Ramos (cell line): ENCODE data around the gene JUP.

Experiments
- in situ Hi-C: fragments of 300-500 bp; cut with MboI; formaldehyde crosslinking; loops from one replicate; pipeline ENCODE4 v1.14.3; 2022; ENCODE audit warnings: low sequenced_read_pairs; ENCODE audit not compliant: unreplicated experiment

The JUP gene

DNA sequence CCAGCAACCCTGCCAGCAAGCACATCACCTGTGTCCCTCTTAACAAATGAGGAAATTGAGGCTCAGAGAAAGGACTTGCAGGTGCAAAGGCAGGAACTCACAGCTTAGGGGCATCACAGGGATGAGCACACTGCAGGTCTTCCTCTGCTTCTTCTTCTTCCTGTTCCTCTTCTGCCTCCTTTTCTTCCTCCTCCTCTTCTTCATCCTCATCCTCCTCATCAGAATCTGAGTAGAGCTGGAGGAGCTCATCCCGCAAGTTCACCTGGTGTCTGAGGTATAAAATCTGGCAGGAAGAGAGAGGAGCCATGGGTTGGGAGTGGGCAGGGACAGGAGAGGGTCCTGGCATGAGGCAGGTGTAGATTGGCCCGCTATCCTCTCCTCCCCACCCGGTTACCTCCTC is 54.7 kb downstream of the JUP start:
- in situ Hi-C loops = loop anchor here (25.0 kb wide), 1 partner anchor 380 kb away; the partner anchor contains the start of genes DHX58, HSPB9 and KAT2A

DNA sequence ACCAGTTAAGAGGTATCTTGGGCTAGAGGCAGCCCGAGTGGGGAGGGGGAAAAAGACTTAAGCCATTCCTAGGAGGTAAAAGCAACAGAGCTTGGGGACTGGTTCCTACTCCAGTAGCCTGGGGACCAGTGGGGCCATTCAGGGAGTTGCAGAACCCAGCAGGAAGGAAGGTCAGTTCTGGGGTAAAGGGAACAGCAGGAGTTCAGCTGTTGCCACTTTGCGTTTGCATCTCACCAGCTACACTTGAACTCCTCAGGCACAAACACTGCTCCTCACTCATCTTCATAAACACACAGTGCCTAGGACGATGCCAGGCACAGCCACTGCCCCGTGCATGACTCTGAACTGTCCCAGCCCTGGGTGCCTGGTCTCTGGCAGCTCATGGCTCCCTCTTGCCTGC is 56.0 kb downstream of the JUP start:
- in situ Hi-C loops = loop anchor here (25.0 kb wide), 1 partner anchor 382 kb away; the partner anchor contains the start of genes DHX58, HSPB9 and KAT2A

DNA sequence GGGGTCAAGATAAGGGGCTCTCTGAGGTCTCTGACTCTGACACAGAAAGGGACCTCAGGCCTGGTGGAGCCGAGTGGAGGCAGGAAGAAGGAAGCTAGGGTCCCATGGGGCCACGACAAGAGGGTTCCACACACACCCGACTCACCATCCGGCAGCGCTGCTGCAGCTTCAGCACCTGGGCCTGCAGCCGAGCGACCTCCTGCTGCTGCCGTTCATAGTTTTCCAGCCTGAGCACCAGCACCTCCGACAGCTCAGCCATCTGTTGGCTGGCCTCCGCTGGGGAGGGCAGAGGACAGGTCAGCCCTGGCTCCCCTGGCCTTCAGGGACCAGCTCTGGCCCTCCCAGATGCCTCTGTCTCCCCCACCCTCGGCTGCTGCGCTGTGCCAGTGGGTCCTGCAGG is 58.5 kb downstream of the JUP start:
- in situ Hi-C loops = loop anchor here (25.0 kb wide), 1 partner anchor 384 kb away; the partner anchor contains the start of genes DHX58, HSPB9 and KAT2A

DNA sequence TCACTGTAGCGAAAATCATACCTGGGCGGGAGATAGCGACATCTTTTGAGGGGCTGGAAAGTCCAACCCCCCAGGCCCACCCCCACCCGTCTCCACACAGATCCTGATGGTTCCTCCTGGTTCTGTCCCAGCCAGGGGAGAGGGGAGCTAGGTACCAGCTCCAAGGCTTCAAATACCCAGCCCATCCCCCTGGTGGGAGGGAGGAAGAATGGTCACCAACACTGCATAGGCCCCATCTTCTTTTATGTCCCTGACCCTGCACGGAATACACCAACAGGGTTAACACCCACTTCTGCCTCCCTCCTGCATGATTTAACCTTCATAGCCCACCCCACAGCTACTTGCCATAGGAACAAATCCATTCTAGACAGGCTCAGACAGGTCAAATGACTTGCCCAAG is 61.4 kb downstream of the JUP start:
- in situ Hi-C loops = loop anchor here (25.0 kb wide), 1 partner anchor 387 kb away; the partner anchor contains the start of genes DHX58, HSPB9 and KAT2A

DNA sequence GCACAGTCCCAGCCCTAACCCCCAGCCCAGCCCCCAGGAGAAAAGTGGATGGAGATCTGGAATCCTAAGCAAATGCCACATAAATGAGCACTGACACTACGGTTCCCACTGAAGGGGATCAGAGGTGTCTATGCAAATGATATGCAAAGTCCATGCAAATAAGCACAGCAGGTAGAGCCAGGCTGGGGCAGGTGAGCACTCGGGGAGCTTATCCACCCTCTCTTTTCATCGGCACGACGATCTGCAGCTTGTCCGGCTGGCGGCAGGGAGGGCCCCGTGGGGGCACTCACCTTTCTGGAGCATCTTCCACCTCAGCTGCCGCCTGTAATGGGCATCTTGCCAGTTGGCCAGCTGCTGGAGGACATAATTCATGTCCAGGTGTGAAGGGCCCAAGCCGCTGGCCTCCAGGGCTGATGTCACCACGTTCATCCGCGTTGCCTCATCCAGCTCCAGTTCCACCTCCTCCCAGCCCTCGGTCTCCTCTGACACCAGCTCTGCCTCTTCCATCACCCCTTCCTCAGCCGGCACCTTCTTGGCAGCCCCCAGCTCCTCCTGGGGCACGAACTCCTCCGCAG is 61.9 kb downstream of the JUP start:
- in situ Hi-C loops = loop anchor here (25.0 kb wide), 1 partner anchor 388 kb away; the partner anchor contains the start of genes DHX58, HSPB9 and KAT2A

DNA sequence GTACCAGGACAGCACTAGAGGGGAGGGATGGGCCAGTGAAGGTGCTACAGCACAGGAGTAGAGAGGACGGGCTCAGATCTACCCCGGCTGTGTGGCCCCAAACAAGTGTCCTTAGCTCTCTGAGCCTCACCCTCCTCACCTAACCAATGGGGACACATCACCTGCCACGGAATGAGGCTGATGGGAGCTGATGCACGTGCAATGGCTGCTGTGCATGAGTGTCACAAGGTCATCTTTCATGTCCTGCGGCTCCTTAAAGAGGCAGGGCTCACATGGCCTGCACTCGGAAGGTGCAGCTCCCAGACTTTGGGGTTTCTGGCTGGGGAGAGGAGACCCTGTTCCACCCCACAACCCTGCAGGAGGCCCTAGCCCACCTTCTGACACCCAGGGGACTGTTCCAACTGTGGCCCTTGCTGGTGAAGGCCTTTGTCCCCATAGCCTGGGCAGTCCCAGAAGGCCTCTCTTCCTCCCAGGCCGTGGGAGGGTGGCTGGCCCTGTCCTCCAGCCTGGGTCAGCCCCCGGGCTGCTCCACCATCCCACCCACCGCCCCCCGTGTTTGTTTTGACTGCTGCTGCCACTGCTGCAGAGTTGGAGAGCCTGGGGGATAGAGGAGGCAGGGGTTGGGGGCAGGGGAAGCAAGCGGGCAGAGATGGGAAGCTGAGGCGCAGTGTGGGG is 62.6 kb downstream of the JUP start:
- in situ Hi-C loops = no loop called here

DNA sequence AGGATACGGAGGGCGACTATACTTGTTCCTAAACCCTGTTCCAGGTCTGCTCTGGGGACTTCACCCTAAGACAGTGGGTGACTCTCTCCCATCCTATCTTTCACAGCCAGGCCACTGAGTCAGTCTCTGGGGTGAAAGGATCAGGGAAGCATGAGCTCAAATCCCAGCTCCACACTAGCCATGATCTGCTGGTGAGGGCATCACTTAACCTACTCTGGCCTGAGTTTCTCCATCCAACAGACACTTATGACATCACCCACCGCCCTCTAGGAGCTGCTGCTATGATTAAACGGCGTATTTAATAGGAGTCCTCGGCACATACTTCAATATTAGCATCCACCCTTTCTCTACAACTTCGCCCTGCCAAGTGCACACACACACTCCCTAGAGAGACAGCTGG is 64.3 kb downstream of the JUP start:
- in situ Hi-C loops = no loop called here

DNA sequence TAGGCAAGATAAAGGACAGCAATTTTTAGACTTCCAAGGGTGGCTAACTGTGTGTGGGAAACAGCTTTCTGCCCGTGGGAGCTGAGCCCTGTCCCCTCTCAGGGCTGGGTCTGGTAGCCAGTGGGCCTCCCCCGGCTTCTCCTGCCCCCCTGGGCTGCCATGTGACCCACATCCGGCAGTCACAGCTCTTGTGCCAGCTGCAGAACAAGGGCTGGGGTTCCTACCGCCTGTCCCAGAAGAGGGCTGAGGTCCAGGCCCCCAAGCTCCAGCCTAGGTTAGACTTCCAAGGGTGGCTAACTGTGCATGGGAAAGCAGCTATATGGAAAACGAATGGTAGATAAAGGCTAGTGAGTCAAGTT is 68.2 kb downstream of the JUP start:
- in situ Hi-C loops = no loop called here

DNA sequence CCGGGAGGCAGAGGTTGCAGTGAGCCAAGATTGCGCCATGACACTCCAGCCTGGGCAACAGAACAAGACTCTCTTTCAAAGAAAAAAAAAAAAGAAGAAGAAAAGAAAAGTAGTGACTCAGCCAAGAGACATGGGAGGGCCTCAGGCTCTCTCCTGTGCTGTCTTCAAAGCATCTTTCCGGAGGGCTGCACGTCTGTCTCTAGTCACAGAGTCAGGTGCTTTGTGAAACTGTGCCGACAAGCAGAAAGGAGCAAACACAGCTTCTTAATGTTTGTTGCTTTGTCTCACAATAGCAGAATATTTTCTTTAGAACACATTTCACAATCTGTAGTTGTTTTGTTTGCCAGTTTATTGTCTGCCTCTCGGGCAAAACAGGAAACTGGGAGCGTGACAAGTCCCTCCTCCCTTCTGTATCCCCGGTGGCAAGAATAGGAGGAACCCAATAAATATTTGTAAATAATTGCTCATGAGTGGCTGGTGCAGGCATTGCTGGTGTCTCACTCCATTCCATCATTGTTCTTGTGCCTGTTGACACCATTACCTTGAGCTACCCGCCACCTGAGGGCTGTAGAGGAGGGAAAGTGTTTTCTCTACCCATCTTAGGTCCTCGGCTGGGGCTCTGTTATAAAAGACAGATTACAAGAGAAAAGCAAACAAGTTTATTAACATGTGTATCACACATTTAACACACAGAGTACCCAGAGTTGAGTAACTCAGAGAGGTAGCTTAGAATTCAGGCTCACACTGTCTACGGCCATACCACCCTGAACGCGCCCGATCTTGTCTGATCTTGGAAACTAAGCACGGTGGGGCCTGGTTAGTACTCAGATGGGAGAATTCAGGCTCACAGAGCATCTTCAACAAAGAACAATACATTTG is 68.9 kb downstream of the JUP start:
- in situ Hi-C loops = no loop called here

DNA sequence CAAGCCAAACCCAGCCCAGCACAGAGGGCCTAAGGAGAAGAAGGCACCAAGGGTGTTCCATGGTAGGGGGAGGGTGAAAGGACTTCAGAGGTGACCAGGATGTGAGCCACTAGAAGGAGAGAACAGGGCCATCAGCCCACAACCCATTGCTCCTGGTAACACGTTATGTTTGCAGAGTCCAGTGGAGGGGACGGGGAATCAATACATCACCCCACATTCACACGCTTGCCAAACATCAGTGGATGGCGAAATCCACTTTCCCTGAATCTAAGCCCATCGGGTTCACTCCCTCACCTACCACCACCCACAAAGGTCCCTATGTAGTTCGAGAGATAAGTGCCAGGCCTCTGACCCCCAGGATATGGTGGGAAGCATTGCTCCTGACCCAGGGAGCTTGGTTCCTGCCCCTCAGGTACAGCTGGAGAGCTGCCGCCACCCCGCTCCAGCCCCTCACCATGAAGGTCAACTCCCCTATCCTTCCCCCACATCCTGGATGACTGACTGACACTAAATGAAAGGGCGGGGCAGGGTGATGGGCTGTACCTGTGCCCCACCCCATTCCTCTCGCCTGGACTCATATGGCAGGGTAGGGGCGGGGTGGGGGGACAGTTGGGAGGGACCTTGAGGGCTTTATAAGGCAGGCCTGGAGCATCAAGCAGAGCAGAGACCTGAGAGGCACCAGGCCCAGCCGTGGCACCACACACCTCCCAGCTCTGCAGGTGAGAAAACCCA is 74.7 kb downstream of the JUP start, which contains the start of gene GAST:
Gene GAST (plus strand): TSS at position 663 of the 732 bp plus-strand sequence. CDS start 3,106 bp downstream, outside the sequence.
- in situ Hi-C loops = no loop called here

DNA sequence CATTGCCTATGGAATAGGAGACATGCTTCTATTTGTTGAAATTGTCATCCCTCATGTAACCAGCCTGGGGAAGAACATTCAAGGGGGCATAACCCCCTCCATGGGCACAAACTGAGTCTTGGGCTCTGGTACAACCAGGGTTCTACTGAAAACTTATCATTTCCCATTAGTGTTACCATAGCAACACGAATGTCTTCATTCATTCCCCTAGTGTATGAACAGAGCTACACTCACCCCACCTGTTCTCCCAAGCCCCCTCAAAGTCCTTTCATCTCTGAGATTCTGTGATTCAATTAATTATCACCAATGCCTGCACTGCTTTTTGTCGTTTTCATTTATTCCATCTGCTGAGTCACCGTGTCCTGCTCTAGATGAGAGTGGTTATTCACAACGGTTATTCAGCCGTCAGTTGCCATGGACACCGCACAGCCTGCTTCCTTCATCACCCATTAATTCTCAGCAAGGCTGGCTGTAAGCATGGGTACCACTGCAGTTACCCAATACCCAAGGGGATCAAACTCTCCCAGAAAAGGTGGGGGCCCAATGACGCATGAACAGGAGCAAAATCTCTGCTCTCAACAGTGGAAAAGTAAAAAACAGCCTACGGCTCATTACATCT is 75.9 kb downstream of the JUP start:
- in situ Hi-C loops = no loop called here

DNA sequence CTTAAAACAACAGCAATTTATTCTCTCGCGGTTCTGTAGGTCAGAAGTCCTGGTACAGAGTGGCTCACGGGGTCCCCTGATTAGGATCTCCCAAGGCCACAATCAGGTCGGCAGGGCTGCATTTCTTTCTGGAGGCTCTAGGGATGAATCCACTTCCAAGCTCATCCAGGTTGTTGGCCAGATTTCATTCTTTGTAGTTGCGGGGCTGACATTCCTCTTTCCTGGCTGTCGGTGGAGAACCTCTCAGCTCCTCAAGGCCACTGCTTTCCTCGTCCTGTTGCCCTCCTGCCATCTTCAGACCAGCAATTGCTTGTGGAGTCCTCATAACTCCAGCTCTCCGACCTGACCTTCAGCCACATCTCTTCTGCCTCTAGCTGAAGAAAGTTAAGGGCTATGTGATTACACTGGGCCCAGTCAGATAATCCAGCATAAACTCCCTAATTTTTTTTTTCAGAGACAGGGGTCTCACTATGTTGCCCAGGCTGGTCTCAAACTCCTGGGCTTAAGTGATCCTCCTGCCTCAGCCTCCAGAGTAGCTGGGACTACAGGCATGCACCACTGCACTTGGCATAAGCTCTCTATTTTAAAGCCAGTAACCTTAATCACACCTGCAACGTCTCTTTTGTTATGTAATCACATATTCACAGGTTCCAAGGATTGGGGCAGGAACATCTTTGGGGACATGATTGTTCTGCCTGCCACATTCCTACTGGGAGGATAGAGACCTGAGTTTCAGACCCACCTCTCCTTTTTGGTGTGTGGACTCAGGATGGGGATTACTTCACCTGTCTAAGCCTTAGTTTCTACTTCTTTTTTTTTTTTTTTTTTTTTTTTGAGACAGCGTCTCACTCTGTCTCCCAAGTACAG is 78.5 kb downstream of the JUP start:
- in situ Hi-C loops = no loop called here

DNA sequence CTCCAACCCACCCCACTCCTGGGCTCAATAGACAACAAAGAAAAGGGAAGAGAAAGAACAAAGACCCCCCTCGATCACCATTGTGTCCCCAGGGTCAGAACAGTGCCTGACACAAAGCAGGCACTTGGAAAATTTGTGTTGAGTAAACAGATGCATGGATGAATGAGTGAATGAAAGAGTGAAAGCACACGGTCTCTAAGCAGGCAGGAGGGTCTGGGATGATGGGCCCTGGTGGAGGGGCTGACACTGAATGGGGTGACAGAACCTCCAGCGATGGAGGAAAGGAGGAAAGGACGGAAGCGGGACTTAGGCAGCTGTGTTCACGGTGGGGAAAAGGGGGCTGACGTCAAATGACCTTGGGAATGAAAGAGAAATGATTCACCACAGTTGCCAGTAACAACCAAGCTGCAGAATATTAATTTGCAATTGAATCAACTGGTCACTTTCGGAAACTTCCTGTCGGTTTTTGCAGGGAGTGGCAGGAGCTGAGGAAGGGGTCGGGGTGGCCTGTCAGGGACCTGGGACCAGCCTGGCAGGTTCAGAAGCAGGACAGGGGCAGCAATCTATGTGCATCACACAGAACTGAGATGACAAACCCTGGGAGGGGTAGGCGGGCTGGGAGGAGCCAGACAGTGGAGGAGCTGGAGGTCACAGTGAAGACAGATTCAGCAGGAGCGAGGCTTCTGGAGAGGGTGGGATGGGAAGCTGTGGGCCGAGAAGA is 81.1 kb downstream of the JUP start:
- in situ Hi-C loops = no loop called here
